HG02763 (cell line): ENCODE results near the gene RBAK.
"Not testable (repeated sequence)": the region's sequence is repeated elsewhere in the genome, so short reads cannot be mapped to it uniquely, and the experiment has no call there.

Experiments
- ATAC-seq: cut with Tn5 transposase; IDR thresholded peaks from one replicate; pipeline ENCODE4 v1.9.1; 2021; ENCODE audit warnings: mild to moderate bottlenecking, moderate library complexity; ENCODE audit not compliant: unreplicated experiment

Gene RBAK

DNA sequence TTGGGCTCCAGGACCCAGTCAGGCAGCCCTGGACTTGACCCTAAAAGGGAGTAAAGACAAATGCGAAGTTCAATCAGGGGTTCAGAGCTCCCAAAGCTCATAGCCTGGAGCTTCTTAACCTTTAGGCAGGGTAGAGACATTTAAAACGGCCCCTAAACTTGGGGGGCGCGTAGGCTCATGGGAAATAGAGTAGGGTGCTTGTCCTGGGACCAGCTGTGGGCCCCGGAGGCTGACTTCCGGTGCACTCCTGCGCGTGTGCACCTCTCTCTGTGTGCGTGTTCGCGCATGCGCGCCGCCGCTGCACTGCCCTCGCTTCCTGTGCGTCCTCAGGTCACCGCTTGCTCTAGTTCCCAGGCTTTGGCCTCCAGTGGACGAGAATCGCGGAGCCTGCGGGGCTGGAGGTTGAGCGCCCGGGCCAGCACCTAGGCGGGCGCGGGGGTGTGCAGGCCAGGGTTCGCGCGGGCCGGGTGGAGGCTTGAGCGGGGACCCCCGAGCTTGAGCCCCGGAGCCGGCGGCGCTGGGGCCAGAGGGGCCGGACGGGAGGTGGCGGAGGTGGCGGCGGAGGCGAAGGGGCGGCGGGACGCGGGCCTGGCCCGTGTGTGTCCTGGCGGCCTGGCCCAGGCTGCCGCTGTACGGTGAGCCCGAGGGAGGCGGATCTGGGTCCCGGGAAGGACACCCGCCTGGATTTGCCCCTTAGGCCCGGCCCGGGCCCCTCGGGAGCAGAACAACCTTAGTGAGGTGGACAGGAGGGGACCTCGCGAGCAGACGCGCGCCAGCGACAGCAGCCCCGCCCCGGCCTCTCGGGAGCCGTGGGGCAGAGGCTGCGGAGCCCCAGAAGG is at the start of gene RBAK:
RBAK (plus strand) TSS at position 303 of the 839 bp plus-strand sequence. CDS start 2,217 bp downstream, outside the sequence.
- peak; percentile 99 for ATAC-seq

GRCh38 chr7:4996696-4997222 is 48.9 kb upstream of the RBAK start:
- ATAC-seq, result no peak

- ATAC-seq, result no peak
Measured at GRCh38 chr7:4998244-4998643, 47.4 kb upstream of the RBAK start.

DNA sequence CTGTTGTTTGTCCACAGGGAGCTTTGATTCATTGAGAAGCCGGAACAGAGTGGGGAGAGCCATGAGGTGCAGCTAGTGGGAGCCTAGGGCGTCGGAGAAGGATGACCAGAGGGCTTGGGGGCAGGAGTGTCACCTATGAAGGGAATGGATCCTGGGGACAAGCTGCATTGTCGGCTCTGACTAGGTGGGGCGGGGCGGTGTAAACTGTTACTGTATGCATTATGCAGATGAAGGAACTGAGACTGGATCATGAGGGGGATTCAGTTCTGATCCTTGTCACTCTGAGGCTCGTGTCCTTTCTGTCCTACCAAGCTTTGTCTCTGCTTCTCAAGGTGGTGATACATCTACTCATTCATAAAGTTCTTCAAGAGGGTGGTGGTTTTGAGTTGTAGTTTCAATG is 46.8 kb upstream of the RBAK start:
- ATAC-seq, result no peak

GRCh38 chr7:4999369-4999950 is 46.2 kb upstream of the RBAK start:
- ATAC-seq, result no peak

DNA sequence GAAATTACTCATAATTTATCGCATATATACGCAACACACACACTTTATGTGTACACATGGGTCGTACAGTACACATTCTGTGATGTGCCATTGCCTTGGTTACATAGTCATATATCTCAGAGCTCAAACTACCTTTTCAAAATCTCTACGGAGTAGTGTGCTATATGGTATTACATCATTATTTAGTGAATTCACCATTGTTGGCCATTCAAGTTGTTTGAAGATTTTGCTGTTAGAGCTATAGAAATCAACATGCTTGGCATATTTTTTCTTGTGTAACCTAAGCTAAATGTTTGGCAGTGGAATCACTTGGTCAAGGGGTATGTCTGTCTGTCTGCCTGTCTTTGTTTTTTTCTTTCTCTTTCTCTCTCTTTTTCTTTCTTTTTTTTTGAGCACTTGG is 44.7 kb upstream of the RBAK start:
- ATAC-seq, result no peak

DNA sequence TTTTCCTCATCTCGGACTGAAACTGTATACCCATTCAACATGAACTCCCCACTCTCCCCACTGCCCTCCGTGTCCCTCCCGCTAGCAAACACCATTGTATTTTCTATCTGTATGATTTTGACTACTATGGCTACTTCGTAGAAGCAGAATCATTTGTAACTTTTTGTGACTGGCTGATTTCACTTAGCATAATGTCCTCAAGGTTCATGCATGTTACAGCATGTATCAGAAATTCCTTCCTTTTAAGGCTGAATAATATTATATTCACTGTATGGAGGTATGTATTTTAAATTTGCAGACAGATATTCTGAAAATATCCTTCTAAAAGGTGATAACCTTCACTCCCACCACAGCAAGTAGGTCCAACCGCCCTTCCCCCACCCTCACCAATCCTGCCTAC is 43.7 kb upstream of the RBAK start:
- ATAC-seq, result no peak

- ATAC-seq, result no peak
Measured at GRCh38 chr7:5005066-5005465, 40.6 kb upstream of the RBAK start.

- no peak for ATAC-seq
Measured at GRCh38 chr7:5012985-5013384, 32.7 kb upstream of the RBAK start.

DNA sequence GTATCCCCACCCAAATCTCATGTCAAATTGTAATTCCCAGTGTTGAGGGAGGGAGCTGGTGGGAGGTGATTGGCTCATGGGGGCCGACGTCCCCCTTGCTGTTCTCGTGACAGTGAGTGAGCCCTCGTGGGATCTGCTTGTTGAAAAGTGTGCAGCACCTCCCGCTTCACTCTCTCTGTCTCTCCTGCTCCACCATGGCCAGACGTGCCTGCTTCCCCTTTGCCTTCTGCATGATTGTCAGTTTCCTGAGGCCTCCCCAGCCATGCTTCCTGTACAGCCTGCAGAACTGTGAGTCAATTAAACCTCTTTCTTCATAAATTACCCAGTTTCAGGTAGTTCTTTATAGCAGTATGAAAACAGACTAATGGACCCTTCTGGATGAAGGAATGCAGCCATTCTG is 29.7 kb upstream of the RBAK start:
- not testable (repeated sequence) for ATAC-seq

- not testable (repeated sequence) for ATAC-seq
Measured at GRCh38 chr7:5017626-5018025, 28.0 kb upstream of the RBAK start.

DNA sequence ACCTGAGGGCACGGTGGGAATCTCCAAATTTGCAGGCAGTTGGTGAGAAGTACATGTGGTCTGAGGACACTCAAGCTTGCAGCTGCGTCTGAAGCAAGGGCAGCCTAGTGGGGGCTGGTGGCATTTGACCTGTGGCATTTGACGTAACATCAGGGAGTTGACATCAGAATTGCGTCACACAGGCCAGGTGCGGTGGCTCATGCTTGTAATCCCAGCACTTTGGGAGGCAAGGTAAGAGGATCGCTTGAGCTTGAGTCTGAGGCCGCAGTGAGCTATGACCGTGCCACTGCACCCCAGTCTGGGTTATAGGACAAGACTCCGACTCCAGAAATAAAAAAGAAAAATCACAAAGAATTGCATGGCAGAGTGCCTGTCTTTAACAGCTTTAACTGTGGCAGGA is 25.6 kb upstream of the RBAK start:
- no peak for ATAC-seq

DNA sequence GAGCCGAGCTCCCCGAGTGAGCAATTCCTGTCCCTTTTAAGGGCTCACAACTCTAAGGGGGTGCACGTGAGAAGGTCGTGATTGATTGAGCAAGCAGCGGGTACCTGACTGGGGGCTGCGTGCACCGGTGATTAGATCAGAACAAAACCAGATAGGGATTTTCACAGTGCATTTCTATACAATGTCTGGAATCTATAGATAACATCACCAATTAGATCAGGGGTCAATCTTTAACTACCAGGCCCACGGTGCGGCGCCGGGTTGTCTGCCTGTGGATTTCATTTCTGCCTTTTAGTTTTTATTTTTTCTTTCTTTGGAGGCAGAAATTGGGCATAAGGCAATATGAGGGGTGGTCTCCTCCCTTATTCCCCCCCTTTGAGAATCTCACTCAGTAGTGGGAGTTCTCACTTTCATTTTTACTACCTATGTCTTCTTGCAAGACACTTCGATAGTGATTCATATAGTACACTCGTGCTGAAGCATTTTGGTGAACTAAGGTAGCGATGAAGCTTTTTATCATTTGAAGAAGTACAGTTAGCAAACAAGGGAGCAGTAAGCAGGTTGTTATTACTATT is 24.6 kb upstream of the RBAK start:
- not testable (repeated sequence) for ATAC-seq

GRCh38 chr7:5023626-5024025 is 22.0 kb upstream of the RBAK start:
- ATAC-seq, result not testable (repeated sequence)

GRCh38 chr7:5027796-5028410 is 17.8 kb upstream of the RBAK start:
- not testable (repeated sequence) for ATAC-seq

GRCh38 chr7:5033186-5033585 is 12.5 kb upstream of the RBAK start:
- ATAC-seq, result not testable (repeated sequence)

DNA sequence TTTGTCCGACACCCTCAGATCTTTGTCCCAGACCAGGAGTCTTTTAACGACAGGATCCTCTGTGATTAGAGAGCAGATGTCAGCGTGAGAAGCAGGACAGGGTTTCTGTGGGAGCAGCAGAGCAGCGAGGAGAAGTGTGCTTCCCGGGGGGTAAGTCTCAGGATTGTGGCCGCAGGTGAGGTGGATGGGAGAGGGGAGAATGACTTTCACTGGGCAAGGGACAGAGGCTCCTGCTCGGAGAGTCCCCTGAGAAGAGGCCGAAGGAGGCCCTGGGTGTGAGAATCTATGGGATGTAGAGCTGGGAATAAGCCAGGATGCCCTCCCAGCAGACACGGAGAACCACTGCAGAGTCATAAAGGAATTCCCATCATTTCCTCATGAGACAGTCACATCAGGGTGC is 10.4 kb upstream of the RBAK start:
- ATAC-seq, result no peak

DNA sequence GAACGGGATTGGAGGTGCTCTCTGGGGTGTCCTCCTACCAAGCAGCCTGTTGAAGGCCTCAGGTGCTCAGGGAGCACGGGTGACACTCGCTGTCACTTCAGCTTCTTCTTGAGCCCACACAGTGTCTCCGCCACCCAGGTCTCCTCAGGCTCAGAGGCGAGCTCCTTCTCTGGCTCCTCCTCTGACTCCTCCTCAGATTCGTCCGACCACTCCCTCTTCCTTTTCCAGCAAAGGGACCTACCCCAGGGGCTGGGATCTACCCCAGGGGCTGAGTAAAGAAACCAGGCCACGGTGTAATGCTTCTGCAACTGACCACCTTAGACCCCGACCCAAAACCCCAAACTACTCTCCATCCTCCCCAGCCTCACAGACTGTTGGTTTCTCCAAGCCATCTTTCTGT is 9.2 kb upstream of the RBAK start:
- no peak for ATAC-seq

DNA sequence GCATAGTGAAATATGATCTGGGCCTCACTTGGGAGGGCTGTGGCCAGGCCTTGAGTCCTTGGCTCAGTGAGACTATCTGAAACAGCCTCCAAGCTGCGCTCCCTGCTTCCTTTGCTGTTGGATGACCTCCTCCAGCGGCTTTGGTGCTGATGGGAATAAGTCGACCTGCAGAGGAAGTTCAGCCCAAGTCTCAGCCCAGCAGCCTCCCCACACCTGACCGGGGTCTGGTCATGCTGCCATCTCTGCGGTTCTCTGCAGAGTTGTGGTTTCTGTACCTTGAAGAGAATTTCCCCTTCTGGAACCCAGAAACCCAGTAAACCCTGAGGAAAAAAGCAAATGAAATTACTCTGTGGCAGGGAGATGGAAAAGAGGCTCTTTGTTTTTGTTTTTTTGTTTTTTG is 4.6 kb upstream of the RBAK start:
- ATAC-seq, result no peak

DNA sequence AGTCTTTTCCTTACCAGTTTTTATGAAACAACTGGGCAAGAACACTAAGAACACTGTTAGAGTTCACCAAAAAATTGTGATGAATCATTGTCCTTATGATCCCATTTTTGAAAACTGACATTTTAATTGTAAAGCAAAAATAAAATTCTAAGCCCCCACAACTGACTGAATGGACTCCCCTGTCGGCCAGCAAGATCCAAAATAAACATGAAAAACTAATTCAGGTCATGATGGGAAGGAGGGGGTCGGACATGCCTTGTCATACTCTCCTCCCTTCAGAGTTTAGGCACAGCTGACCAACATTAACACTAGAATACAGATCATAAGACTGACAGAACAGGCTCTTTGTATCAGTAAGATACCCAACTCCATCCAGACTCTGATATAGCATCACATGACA is 2.0 kb upstream of the RBAK start:
- ATAC-seq, result no peak

DNA sequence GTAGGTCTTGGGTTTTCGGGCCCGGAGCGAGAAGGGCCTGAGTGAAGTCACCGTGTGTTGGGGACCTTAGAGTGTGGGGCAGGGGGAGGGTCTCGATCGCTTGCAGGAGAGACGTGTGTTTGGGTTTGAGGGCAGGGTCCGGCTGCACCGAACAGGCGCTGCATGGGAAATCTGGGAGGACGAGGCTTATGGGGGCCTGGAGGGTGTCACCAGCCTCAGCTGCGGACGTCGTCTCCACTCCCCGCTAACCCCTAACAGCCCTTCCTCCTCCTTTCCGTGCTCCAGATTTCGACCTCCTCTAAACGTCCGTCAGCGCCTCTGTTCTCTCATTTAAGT is 705 bp downstream of the RBAK start:
- ATAC-seq, result not testable (repeated sequence)

DNA sequence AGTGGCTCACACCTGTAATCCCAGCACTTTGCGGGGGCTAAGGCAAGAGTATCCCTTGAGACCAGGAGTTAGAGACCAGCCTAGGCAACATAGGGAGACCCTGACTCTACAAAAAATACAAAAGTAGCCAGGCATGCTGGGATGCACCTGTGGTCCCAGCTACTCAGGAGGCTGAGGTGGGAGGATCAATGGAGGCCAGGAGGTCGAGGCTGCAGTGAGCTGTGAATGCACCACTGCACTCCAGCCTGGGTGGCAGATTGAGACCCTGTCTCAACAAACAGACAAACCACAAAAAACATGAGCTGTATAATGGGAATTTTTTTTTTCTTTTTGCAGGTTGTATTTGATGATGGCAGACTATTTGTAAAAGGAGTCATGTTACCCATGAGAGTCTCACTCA is 1.5 kb downstream of the RBAK start:
- ATAC-seq, result not testable (repeated sequence)
